ENCODE data around the gene ATP5PO. TPM values are rescaled to one million over a fixed set of nuclear protein-coding genes. Genes with fewer than 3 reads are reported as not detected.

Gene ATP5PO
- total and polyA plus RNA-seq, 12 donors: 551 to 1,557 (median 857) TPM

DNA sequence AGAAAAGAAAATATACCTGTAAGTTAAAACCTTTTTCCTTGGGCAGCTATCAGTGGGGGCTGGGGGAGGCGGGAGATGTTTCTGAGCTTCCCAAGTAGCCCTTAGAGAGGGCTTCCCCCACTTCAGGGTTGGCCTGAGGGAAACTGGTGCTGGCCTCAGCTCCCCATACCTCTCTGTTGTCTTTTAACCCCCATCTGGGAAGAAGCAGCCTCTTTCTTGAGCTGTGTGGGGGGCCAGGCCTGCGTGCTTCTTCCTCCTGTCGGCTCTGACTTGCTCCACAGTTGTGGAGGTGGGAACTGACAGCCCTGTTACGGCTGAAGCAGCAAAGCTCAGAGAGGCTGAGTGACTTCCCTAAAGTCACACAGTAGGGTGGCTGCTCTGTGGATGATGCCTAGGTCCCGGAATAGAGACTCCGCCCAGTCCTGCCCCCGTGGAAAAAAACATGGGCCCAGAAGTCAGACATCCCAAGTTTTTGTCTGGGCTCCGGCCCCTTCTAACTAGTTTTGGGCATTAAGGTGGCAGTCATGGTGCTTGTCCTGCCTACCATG, 55.2 kb downstream of the ATP5PO start:
- Histone ChIP-seq H3K4me3 (no peak overlapping the region), H3K27ac (no peak overlapping the region), H3K4me1 (peaks cover 0 to 9% (median 0%) of the 10 kb centered on the region in 9 donors), H3K27me3 (no peaks in the 10 kb centered on the region), H3K9me3 (no peaks in the 10 kb centered on the region), H3K36me3 (no peaks in the 10 kb centered on the region)
- no peak for ATAC-seq
- DNase-seq: no peak
- TF ChIP-seq, protein P1, sequence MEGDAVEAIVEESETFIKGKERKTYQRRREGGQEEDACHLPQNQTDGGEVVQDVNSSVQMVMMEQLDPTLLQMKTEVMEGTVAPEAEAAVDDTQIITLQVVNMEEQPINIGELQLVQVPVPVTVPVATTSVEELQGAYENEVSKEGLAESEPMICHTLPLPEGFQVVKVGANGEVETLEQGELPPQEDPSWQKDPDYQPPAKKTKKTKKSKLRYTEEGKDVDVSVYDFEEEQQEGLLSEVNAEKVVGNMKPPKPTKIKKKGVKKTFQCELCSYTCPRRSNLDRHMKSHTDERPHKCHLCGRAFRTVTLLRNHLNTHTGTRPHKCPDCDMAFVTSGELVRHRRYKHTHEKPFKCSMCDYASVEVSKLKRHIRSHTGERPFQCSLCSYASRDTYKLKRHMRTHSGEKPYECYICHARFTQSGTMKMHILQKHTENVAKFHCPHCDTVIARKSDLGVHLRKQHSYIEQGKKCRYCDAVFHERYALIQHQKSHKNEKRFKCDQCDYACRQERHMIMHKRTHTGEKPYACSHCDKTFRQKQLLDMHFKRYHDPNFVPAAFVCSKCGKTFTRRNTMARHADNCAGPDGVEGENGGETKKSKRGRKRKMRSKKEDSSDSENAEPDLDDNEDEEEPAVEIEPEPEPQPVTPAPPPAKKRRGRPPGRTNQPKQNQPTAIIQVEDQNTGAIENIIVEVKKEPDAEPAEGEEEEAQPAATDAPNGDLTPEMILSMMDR (IDR thresholded peaks at IDR 0.05): no peak
- intact Hi-C loops (cut with DNase I): no loop called here
- WGBS, 2 donors: 87 to 92% methylated on average over 8 of the region's 8 CpGs

DNA sequence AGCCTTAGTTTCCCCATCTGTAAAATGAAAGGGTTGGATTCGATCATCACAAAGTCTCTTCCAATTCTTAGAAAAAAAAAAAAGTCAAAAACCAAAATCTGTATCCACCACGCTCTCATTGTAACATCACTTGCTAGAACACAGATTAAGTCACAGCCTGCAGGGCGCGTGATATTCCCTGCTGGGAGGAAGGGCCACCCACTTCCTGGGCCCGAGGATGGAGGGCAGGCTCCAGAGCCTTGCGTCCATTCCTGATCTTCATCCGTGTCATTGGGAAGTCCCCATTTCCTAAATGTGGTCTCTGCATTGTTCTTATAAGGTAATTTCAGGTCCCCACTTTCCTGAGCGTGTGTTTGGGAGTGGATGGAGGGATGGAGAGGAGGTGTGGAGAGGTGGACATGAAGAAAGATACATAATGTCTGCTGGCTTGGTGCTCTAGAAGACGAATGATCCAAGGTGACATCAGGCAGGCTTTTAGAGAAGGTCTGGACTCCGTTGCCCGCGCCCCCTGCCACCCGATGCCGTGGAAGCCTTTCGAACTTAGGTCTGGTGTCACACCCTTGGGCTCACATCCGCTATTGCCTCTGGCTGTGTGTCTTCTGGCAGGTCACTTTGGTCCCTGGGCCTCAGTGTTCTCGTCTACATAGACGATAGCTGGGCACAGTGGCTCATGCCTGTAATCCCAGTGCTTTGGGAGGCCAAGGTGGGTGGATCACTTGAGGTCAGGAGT, 56.1 kb downstream of the ATP5PO start:
- H3K27me3 ChIP-seq: no peaks in the 10 kb centered on the region
- ATAC-seq (no peak), DNase-seq (no peak)
- TF ChIP-seq, protein P1 (IDR thresholded peaks at IDR 0.05): no peak
- WGBS, 2 donors: 84 to 87% methylated on average over 18 of the region's 18 CpGs
- H3K27ac ChIP-seq: peak overlapping the region in 1 of 10 donors; percentile 40
- intact Hi-C loops (cut with DNase I): no loop called here
- H3K9me3 ChIP-seq: no peaks in the 10 kb centered on the region
- H3K36me3 ChIP-seq: no peaks in the 10 kb centered on the region
- no peak overlapping the region for H3K4me3 ChIP-seq
- peaks cover 0 to 9% (median 0%) of the 10 kb centered on the region in 9 donors for H3K4me1 ChIP-seq

DNA sequence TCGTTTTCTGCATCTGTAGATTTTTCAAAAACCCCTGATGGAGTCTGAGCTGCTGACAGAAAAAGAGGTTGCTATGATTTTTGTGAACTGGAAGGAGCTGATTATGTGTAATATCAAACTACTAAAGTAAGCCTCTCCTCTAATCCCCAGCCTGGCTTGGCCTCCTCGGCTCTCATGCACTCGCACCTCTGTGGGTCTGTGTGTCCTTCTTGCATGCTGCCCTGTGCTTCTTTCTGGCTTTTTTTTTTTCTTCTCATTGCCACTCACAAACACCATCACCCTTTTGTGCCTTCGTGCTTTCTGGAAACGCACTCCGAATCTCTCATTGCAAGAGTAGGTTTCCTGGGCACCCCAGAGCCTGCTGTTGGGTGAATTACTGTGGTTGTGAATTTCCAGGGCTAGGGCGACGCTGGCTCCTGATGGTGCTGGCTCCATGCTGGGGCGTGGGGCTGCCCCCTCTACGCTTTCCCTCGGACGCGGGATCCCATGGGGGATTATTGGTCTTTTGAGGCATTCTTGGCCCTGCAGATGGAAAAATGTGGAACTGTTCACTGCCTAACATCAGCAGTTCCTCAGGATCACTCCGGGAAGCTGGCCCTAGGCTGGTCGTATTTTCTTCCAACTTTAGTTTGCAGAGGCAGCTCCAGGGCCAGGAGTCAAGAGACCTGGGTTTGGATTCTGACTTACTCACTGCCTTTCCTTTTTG, 56.8 kb downstream of the ATP5PO start:
- TF ChIP-seq, protein P1 (IDR thresholded peaks at IDR 0.05): no peak
- Histone ChIP-seq H3K4me1 (peaks cover 0 to 10% (median 0%) of the 10 kb centered on the region in 9 donors), H3K27me3 (no peaks in the 10 kb centered on the region), H3K36me3 (no peaks in the 10 kb centered on the region), H3K27ac (peak overlapping the region in 1 of 10 donors; percentile 40), H3K9me3 (no peaks in the 10 kb centered on the region), H3K4me3 (no peak overlapping the region)
- WGBS, 2 donors: 60 to 64% methylated on average over 15 of the region's 15 CpGs
- DNase-seq: peak in 1 of 2 donors; percentile 30
- peak in 3 of 8 donors; percentile 43 to 55 (median 43) for ATAC-seq
- intact Hi-C loops (cut with DNase I): no loop called here

DNA sequence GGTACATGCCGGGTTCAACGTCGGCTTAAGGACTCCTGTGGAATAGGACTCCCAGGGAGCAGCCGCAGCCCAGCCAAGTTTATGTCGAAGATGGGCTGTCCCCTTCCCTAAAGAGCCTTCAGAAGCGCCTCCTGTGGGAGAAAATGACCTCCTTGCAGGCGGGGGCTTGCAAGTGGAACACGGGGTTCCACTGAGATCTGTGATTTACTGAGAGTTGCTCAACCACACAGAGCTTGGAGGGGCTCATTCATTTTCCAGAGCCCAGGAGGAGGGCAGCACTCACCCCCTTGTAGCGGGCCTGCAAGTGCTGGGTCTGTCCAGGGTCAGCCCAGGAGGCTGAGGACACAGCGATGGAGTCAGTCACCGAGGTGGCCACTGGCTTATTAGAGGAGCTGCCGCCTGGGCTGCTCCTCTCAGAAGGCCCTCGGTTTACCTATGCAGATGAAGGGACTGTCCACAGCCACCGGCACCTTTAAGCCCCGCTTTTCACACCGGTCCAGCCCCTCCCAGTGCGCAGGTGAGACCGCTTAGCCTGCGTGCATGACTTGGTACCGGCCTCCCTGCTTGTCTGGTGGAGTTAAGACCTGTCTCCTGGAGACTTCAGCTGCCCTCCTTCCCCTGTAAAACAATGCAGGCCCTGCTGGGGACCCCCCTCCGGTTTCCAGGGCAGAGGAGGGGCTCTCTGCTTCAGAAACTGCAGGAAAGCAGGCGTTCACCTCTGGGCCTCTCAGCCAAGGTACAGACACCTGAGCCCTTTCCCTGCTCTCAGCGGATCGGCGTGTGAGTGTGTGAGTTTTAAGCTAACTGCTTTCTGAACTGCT, 57.5 kb downstream of the ATP5PO start:
- Histone ChIP-seq H3K27me3 (no peaks in the 10 kb centered on the region), H3K4me1 (peaks cover 0 to 10% (median 0%) of the 10 kb centered on the region in 9 donors), H3K36me3 (no peaks in the 10 kb centered on the region), H3K4me3 (no peak overlapping the region), H3K9me3 (no peaks in the 10 kb centered on the region), H3K27ac (no peak overlapping the region)
- WGBS, 2 donors: 83% methylated on average over 25 of the region's 25 CpGs
- DNase-seq (no peak), ATAC-seq (no peak)
- TF ChIP-seq, protein P1 (IDR thresholded peaks at IDR 0.05): no peak
- intact Hi-C loops (cut with DNase I): no loop called here

Data from heart right ventricle (tissue), 16 donors.